GM21526 (cell line): ENCODE measurements around the gene CLTC.

Experiments used
- ATAC-seq: cut with Tn5 transposase; IDR thresholded peaks from one replicate; pipeline ENCODE4 v1.9.1; 2021; ENCODE audit warnings: moderate library complexity; ENCODE audit not compliant: unreplicated experiment, low FRiP score

The CLTC gene

DNA sequence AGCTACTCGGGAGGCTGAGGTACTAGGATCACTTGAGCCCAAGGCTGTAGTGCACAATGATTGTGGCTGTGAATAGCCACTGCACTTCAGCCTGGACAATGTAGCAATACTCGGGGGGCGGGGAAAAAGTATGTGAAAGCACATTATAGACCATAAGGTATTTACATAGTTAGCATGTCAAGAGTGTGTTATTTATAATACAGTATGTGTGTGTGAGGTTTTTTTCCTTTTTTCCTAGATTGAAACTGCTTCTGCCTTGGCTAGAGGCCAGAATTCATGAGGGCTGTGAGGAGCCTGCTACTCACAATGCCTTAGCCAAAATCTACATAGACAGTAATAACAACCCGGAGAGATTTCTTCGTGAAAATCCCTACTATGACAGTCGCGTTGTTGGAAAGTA, 57.0 kb downstream of the CLTC start:
- ATAC-seq = no peak

DNA sequence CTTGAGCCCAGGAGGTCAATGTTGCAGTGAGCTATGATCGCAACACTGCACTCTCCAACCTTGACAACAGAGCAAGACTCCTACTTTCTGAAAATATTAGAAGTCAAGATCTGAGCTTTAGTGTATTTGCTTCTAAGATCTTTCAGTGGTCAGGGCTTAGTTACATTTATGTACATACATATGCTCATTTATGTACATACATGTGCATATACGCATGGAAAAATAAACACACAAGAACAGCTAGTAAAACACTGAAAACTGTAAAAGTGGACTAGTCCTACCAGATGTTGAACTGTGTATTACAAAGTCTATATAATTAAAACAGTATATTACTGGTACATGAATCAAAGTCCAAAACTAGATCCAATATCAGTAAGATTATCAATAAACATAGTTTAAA, 59.2 kb downstream of the CLTC start:
- no peak for ATAC-seq

DNA sequence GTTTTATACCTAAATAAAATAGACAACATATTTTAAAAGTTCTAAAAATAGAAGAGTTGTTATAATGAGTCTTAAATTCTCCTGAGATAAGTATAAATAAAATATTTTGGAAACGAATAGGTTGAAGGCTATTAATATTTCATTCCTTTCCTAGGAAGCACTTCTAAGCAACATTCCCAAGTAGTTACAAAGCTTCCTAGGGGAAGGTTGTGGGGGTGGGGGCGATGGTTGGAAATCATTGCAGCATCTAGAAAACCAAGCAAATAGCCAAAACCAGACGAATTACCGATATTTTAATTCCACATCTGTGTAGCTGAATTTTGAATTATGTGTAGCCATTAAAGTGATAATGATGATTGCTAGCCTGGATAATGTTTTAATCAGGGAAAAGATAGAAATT, 60.6 kb downstream of the CLTC start:
- no peak for ATAC-seq

DNA sequence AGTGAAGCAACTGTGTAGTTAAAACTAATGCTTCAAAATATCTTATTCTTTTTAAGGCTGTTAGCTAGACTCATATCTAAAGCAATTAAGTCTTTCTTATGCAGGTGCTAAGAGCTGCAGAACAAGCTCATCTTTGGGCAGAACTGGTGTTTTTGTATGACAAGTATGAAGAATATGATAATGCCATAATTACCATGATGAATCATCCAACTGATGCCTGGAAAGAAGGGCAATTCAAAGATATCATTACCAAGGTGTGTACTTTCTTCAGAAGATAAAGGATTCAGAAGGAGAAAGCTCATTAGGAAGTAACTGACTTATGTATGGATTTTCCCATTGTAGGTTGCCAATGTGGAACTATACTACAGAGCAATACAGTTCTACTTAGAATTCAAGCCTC, 63.6 kb downstream of the CLTC start:
- ATAC-seq = no peak

DNA sequence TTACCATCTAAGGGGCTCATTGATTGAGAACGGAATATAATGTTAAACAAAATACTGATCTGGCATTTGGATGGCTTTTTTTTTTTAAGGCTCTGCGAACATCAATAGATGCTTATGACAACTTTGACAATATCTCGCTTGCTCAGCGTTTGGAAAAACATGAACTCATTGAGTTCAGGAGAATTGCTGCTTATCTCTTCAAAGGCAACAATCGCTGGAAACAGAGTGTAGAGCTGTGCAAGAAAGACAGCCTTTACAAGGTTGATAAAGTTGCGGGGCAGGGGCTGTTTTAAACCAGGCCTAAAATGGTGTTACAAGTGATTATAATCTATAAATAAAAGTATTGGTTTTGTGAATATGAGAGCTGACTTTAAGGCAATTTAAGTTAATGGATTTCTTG, 65.3 kb downstream of the CLTC start:
- ATAC-seq = no peak

DNA sequence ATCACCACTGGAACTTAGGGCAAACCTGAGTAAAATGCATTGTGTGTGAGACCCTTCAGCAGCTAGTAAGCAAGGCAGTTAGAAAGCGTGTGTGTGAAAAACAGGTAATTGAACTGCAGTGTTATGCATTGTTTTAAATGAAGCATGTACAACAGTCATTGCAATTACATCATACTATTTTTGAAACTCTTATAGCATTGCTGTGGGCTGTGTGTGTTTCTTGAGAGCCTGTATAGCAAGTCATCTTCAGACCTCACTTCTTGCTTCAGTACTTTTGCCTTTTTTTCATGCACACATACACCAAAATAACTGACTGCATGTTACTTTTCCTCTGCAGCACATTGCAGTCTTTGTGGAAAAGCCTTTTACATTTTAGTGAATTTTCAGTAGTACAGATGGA, 68.3 kb downstream of the CLTC start:
- ATAC-seq = no peak

DNA sequence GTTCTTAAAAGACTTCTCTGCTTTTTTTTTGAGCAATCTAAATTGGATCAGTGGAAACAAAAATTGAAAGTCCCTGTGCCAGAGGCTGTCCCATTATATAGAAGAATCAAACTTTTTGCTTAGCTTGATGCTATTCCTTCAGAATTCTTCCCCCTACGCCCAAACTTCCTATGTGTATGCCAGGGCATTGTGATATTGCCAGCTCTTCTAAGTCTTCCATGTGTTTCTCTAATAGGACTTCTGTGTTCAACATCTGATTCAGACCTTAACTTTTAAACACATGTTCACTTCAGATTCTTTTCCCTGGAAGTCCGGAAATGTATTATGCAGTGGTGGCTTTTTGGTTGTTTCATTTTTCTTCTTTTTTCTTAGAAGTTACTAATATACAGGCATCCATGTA, 68.8 kb downstream of the CLTC start:
- no peak for ATAC-seq

DNA sequence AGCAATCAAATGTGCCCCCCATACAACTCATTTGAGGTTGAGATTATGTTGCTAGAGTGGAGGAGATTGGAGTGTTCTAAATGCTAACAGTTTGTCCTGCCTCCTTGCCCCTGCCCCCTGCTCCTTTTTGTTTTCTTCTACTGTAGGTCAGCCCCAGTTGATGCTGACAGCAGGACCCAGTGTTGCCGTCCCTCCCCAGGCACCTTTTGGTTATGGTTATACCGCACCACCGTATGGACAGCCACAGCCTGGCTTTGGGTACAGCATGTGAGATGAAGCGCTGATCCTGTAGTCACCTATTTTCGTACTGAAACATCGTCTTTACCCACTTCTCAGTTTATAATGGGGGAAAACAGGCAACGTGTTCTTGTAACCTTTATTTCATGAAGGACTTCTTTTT, 73.9 kb downstream of the CLTC start:
- ATAC-seq = no peak

DNA sequence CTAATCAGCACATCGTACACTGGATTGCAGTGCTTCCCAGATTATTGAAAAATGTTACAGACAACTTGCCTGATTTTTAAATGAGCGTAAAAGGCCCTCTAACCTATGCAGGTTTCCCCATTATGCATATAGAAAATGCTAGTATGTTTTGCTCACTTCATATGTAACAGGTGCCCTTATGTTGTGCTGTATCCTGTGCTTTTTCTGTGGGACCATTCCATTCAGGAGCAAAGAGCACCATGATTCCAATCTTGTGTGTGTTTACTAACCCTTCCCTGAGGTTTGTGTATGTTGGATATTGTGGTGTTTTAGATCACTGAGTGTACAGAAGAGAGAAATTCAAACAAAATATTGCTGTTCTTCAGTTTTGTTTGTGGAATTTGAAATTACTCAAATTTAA, 74.6 kb downstream of the CLTC start:
- ATAC-seq = no peak

DNA sequence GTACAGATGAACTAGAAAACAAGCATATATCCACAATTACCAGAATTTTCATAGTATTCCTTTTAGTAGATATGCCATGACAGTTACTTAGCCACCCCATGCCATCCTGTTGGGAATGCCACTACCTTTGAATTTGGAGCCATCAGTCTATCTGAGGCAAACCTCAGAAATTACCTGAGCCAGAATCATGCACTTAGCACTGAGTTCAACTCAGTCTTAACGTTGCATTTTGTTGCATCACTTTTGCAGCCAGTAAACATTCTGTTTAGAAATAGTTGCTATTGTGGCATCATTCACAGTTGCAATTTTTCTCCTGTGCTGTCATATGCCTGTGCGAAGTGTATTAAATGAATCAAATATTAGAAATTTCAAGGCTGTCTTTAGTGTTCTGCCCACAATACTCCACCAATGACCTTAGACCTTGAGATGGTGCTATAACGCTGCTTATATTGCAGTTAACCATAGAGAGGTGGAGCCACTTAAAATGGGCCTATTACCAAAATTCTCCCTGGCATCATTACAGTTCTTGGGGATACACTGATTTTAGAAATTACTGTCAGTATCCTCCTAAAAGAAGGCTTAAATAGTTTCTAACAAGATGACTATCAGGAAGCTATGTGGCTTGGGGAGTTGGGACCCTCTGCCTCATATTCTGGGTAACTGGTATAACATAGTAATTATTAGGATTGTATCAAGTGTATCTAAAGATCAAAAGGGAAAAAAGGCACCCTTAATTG, 76.4 kb downstream of the CLTC start:
- no peak for ATAC-seq

DNA sequence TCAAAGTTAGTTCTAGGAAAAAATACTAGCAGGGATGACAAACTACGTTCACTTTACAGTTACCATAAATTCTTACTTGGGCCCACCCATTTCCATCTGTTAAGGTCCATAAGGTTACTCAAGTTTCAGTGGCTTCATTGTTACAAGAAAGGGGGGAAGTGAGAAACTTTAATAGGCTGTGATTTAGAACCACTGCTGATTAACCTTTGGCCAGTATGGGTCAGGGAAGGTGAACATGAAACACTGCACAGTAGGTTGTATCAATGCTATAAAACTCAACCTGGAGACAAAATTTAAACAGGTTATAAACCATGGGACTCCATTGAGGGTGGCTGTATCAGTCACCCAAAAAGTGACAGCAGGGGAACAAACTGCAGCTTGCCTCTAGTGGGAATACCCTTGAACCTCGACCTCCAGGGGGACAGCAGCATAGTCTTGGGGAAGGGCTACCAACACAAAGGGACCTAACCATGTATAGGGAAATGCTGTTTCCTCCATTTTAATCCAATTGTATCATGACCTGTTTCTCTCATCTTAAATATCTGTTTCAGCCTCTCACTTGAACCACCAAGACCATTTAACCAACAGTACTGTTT, 77.1 kb downstream of the CLTC start:
- ATAC-seq = no peak

DNA sequence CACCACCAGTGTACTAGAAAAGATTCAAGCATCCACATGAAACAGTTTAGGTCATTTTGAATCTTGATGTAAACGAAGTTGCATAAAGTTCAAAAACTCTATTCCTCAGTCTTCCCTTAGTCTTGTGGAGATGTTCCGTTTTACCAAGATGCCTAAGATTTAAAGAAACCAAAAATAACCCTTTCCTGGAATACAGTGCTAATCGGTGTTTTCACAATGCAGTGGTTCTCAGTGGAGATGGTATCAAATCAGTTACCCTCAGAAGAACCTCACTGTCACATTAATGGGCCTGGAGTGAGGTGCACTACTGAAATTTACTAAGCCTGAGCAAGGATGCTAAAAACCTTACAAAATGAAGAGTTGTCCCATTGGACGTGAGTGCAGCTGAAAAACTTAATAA, 78.4 kb downstream of the CLTC start:
- no peak for ATAC-seq

DNA sequence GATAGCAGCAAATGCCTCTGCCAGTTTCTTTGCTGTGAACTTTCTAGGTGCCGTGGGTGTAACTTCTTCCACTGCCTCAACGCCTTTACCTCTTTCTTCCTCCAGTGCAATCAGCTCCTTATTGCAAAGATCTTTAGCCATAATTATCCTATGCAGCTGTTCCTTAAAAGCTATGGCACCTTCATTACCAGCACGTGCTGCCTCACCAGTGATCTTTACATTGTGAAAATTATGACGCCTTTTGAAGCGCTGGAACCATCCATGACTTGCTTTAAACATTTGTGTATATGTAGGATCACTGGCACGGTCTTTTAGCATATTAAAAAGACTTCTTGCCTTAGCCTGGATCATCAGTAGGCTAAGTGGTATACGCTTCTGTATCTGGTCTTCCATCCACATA, 79.5 kb downstream of the CLTC start:
- no peak for ATAC-seq

DNA sequence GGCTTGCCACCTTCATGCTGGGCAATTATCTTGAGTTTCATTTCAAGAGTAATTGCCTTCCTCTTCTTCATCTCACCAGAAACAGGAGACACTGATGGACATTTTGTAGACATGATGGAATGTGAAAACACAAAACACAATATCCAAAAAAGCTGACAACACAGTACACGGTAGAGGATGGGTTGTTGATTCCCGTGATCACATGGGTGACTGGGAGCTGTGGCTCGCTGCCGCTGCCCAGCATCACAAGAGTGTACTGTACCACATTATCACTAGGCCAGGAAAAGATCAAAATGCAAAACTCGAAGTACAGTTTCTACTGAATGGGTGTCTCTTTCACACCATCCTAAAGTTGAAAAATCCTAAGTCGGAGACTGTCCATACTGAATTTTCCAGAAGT, 80.1 kb downstream of the CLTC start:
- ATAC-seq = no peak

DNA sequence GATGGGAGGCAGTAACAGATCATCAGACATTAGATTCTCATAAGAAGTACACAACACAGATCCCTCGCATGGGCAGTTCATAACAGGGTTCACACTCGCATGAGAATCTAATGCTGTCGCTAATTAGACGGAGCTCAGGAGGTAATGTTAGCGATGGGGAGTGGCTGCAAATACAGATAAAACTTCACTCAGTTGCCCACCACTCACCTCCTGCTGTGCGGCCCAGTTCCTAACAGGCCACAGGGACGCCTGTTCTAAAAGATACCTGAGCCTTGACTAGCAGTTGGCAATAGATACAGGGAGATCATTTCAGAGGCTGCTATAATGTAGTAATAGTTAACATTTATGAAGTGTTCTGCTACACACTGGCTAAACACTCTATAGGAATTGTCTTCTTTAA, 82.6 kb downstream of the CLTC start:
- ATAC-seq = no peak

DNA sequence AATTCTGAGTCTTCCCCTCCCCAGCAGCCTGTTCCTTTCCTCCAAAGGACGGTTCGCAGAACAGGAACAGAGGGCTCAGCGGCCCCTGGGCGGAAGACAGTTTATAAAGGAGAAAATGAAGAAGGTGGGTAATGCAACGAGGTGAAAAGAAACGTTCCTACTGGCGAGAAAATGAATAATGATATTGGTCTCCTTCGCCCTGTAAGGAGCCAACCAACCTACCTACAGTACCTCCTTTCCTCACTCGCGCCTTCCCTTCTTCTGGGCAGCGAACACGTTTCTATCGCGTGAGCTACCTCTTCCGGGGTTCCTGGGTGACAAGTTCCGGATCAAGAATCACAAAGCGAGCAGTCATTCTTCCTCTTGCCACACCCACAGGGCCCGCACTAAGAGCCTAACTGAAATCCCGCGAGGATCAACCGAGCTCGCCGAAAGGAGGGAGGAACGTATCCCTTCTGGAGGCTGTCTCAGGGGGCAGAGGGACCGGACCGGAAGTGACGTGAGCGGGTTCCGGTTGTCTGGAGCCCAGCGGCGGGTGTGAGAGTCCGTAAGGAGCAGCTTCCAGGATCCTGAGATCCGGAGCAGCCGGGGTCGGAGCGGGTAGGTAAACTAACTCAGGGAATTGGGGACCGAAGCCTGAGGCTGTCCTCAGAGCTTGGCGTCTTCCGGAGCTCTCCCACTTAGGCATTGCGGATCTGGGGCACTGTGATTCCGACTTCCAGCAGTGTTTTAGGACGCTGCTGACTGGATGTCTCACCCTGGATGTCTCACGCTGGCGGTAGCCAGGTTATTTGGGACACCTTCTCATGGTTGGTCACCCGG, 87.7 kb downstream of the CLTC start, which contains the start of the genes PTRH2 and VMP1:
TSS of gene PTRH2 (minus strand) at position 282 of the 822 bp plus-strand sequence. CDS start 9,452 bp downstream, outside the sequence.
TSS of gene VMP1 (plus strand) at position 506 of the 822 bp plus-strand sequence. CDS start 23,793 bp downstream, outside the sequence.
- peak; percentile 84 for ATAC-seq

DNA sequence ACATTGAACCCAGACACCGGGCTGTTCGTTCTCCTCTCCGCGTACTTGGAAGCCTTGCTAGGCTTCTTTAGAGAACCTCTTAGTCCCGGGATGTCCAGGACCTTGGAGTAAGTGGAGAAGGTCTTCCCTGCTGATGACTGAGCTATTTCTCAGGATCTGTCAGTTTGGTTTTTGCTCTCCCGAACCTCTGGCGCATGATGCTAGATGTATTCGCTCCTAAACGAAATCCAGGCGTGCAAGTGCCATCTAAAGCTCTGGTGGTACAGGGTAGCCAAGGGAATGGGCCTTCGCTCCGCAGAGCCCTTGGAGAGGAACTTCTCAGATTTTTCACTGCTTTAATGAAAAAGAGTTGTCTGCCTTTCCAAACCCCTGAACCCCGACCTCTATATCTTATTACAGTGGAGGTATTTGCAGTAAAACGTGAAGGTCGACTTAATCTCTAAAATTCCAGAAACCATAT, 88.3 kb downstream of the CLTC start:
- no peak for ATAC-seq

DNA sequence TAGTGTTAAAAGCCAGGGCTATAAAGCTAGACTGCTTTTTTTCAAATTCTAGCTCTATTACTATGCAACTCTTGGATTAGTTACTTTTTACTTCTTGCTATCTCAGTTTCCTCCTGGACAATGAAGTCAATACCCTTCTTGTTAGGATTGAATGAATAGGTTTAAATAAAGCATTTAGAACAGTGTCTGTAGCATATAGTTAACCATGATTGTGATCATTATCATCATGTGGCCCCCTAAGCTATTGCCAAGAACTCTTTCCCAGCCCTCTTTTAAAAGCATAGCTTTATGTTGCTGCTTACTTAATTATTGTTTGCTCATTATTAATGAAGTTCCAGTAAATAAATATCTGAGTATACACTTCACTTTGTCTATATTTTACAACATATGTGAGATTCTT, 92.2 kb downstream of the CLTC start:
- no peak for ATAC-seq

DNA sequence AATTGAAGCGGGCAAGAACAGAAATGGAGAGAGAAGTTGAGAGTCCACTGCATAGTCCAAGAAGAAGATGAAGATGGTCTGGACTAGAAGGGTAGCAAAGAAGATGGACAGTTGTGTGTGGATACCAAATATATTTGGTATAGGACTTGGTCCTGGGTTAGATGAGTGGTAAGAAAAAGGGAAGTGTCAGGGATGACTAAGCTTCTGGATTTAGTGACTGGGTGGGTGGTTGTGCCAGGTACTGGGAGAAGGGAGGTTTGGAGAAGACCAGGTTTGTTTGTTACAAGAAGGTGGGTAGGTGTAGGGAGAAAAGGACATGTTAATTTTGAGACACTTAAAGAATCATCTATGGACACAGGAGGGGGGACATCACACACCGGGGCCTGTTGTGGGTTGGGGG, 93.2 kb downstream of the CLTC start:
- ATAC-seq = no peak

DNA sequence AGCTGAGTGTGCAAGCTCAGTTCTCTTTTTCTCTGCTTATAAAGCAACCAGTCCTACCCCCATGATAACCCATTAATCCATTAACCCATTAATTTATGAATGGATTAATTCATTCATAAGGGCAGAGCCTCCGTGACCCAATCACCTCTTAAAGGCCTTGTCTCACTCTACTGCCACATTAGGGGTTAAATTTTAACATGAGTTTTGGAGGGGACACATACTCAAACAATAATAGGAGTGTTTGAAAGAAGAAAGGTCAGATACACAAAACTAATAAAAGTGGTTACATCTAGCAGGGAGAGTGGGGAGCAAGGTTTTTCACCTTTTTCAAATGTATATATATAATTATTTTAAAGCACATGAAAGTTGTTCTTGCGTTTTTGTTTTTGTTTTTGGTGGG, 94.6 kb downstream of the CLTC start:
- ATAC-seq = no peak

DNA sequence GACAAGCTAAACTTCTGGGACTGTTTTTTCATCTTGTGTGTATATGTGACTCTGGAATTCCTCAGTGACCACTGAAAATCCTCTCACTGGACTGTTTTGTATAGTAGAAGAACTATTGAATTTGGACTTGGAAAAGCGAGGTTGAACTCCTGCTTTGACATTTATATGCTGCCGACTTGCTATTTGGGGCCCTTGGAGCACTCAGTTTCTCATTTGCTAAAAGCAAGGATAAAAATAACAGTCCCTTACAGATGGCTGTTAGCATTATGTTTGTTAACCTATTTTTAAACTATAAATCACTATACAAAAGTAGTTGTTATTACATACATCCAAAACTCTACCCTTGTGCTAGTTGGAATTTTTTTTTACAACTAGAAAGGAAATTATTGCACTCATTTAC, 96.7 kb downstream of the CLTC start:
- no peak for ATAC-seq
